ENCODE results near the gene SMOC1.

SMOC1 gene

GRCh38 chr14:70078329-70078728 lies 199.1 kb downstream of the SMOC1 start:
- Histone ChIP-seq H3K4me3 (ENCODE audit: low read depth in 1 of 2, low read length in 2 of 2) (no peak overlapping the region), H3K9ac (ENCODE audit: low read depth, low read length) (no peak overlapping the region), H3K36me3 (ENCODE audit: insufficient read depth, low read length) (no peaks in the 10 kb centered on the region), H4K20me1 (ENCODE audit: insufficient read depth, low read length) (no peaks in the 10 kb centered on the region), H3K9me3 (ENCODE audit: insufficient read depth, low read length, severe bottlenecking) (no peaks in the 10 kb centered on the region), H3K79me2 (ENCODE audit: insufficient read depth, low read length) (no peaks in the 10 kb centered on the region), H3K4me2 (ENCODE audit: insufficient read depth, low read length) (no peak overlapping the region), H3K27me3 (ENCODE audit: insufficient read depth, low read length, poor library complexity) (peaks cover 9% of the 10 kb centered on the region), H3K27ac (ENCODE audit: low read length) (no peak overlapping the region), H3K4me1 (ENCODE audit: insufficient read depth, low read length) (no peaks in the 10 kb centered on the region), H2AFZ (ENCODE audit: low read depth, low read length) (no peak overlapping the region)
- no peak for ATAC-seq (ENCODE audit: insufficient read depth, low read depth)
- no peak for DNase-seq
- no peak for TF ChIP-seq CTCF (IDR thresholded peaks at IDR 0.05; ENCODE audit: borderline replicate concordance, extremely low read depth, low read length, poor library complexity, severe bottlenecking)
- no peak for TF ChIP-seq EZH2 (IDR thresholded peaks at IDR 0.05; ENCODE audit: borderline replicate concordance, low read depth, low read length, severe bottlenecking)

- no peak for ATAC-seq (ENCODE audit: insufficient read depth, low read depth)
- Histone ChIP-seq H3K79me2 (ENCODE audit: insufficient read depth, low read length) (no peaks in the 10 kb centered on the region), H3K4me1 (ENCODE audit: insufficient read depth, low read length) (no peaks in the 10 kb centered on the region), H3K27me3 (ENCODE audit: insufficient read depth, low read length, poor library complexity) (peaks cover 13% of the 10 kb centered on the region), H3K9ac (ENCODE audit: low read depth, low read length) (no peak overlapping the region), H4K20me1 (ENCODE audit: insufficient read depth, low read length) (no peaks in the 10 kb centered on the region), H3K4me2 (ENCODE audit: insufficient read depth, low read length) (no peak overlapping the region), H3K36me3 (ENCODE audit: insufficient read depth, low read length) (no peaks in the 10 kb centered on the region), H3K27ac (ENCODE audit: low read length) (no peak overlapping the region), H3K9me3 (ENCODE audit: insufficient read depth, low read length, severe bottlenecking) (no peaks in the 10 kb centered on the region), H3K4me3 (ENCODE audit: low read depth in 1 of 2, low read length in 2 of 2) (no peak overlapping the region), H2AFZ (ENCODE audit: low read depth, low read length) (no peak overlapping the region)
- TF ChIP-seq EZH2 (IDR thresholded peaks at IDR 0.05; ENCODE audit: borderline replicate concordance, low read depth, low read length, severe bottlenecking) (no peak), CTCF (IDR thresholded peaks at IDR 0.05; ENCODE audit: borderline replicate concordance, extremely low read depth, low read length, poor library complexity, severe bottlenecking) (no peak)
- DNase-seq = no peak
These were observed 200.9 kb downstream of the SMOC1 start for GRCh38 chr14:70080076-70080475.
